ENCODE results near the gene RENBP.

Gene RENBP

GRCh38 chrX:153911798-153912197, 32.6 kb downstream of the RENBP start:
- DNase-seq: no peak

GRCh38 chrX:153910446-153910845, 34.0 kb downstream of the RENBP start:
- no peak for DNase-seq

- DNase-seq: no peak
Observed at GRCh38 chrX:153909980-153910360, 34.5 kb downstream of the RENBP start.

GRCh38 chrX:153909024-153909979, 35.1 kb downstream of the RENBP start:
- DNase-seq: no peak

GRCh38 chrX:153908219-153908860, 36.1 kb downstream of the RENBP start:
- no peak for DNase-seq

- DNase-seq: no peak
Observed at GRCh38 chrX:153907456-153907855, 37.0 kb downstream of the RENBP start.

GRCh38 chrX:153906126-153906917, 38.1 kb downstream of the RENBP start:
- DNase-seq: no peak

GRCh38 chrX:153905481-153906095, 38.9 kb downstream of the RENBP start:
- DNase-seq: no peak

GRCh38 chrX:153903991-153904957, 40.2 kb downstream of the RENBP start, which contains the start of gene AVPR2:
Gene AVPR2, plus strand, starts transcription at chrX:153904673. Its CDS starts 473 bp downstream, at chrX:153905146.
- DNase-seq: no peak

- no peak for DNase-seq
Observed at GRCh38 chrX:153903238-153903980, 41.0 kb downstream of the RENBP start.

- DNase-seq: no peak
Observed at GRCh38 chrX:153902385-153902784, 42.1 kb downstream of the RENBP start.

- no peak for DNase-seq
Observed at GRCh38 chrX:153901753-153902140, 42.7 kb downstream of the RENBP start.

- peak; percentile 75 for DNase-seq
Observed at GRCh38 chrX:153900831-153901752, 43.4 kb downstream of the RENBP start.

- no peak for DNase-seq
Observed at GRCh38 chrX:153897899-153898298, 46.5 kb downstream of the RENBP start.

- DNase-seq: no peak
Observed at GRCh38 chrX:153889123-153889522, 55.3 kb downstream of the RENBP start.

GRCh38 chrX:153888344-153888743, 56.1 kb downstream of the RENBP start:
- no peak for DNase-seq

GRCh38 chrX:153887385-153887784, 57.1 kb downstream of the RENBP start:
- no peak for DNase-seq

GRCh38 chrX:153886915-153887314, 57.5 kb downstream of the RENBP start:
- no peak for DNase-seq
